GM04503 (cell line): ENCODE data around the gene ZNF277.
"Not testable (repeated sequence)": the region's sequence is repeated elsewhere in the genome, so short reads cannot be mapped to it uniquely, and the experiment has no call there.

ENCODE experiments used
- DNase-seq: peaks from one replicate; pipeline ENCODE4 v3.0.0-alpha.2; 2012; ENCODE audit warnings: low read depth

The ZNF277 gene

GRCh38 chr7:112293416-112293815 is 86.9 kb downstream of the ZNF277 start:
- no peak for DNase-seq

DNA sequence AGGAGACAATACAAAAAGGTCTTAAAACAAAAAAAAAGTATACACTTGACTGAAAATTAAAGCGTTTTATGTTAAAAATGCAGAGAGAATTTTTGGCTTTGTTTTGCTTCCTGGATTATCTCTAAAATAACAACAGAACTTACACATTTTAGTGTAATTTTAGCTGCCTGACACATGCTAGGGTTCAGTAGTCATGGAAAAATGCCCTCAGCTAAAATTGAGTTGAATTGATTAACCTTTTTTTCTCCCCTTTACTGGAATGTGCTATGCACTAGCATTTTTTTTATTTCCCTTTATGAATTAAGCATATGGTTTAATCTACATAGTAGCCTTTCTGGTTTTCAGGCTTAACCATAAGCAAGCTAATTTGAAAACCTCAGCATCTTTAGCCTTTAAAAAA is 89.9 kb downstream of the ZNF277 start:
- DNase-seq: no peak

DNA sequence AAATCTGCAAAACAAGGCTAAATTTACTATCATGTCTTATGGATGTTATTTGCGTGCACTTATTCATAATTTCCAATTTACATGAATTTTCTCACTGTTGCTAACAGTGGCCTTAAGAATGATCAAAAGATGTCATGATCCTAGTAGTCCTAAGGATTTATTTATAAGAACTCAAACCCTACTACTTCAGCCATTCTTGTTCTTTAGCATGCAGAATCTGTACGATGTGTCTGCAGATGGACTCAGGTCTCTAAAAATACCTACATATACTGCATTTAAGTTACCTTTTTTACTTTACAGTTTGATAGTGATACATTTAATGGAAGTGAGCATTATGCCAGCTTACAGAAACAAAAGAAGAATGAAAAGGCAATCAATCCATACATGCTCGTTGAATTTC is 91.2 kb downstream of the ZNF277 start:
- no peak for DNase-seq

DNA sequence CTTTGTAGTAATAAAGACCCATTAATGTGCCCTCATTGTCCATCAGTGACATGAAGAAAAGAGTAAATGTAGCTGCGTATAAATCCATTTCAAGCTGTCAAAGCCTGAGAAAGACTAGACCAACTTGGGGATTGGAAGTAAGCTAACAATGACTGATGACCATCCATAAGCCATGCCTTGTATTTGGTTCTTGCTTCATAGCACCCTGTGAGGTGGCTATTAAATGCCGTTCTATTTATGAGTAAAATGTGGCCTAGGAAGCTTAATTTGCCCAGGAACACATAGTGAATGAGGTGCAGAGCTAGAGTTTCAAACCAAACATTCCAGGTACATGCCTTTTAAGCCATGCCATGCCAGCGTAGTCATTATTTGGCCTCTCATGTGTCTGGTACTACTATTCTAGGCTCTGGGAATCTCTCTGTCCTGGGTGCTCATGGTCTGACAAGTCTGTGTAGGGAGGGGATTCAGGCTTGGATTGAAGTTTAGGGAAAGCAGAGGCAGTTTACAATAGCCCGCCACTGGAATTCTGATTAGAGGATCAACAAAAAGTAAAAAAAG is 92.1 kb downstream of the ZNF277 start:
- no peak for DNase-seq

DNA sequence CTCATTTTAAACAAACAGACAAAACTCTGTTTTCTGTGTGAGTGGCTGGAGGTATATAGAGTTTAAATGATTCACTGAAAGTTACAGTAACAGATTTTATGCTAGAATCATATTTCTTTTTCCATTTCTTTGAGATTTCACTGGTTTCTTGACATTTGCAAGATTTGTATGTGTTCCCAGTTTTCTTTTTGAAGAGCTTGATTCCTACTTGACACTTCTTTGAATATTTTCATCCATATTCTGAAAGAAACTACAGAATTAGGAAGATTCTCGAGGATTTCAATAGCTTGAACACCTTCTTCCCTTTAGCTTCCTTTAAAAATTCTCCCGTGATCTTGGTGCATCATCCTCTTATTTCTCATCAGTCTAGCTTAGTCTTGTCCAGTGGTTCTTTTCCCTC is 93.6 kb downstream of the ZNF277 start:
- DNase-seq: no peak

GRCh38 chr7:112300831-112301407 is 94.4 kb downstream of the ZNF277 start:
- no peak for DNase-seq

GRCh38 chr7:112302566-112302965 is 96.1 kb downstream of the ZNF277 start:
- DNase-seq: no peak

DNA sequence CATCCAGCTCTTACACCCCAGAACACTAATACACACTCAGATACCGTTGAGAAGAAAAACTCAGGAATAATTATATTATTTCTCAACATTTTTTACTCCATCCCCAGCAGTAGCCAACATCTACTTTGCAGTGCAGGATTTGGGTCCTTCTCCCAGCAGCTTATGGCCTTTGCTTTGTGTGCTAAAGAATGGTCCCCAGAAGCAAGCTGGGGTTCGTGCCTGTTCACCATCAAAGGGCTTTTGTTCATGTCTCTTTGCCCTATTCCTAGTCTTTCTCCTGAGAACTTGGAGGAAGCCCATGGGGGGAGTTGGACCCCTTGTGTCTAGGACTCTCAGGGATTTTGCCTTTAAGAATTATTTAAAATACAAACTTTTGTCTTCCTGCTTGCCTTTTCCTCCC is 100.4 kb downstream of the ZNF277 start:
- no peak for DNase-seq

DNA sequence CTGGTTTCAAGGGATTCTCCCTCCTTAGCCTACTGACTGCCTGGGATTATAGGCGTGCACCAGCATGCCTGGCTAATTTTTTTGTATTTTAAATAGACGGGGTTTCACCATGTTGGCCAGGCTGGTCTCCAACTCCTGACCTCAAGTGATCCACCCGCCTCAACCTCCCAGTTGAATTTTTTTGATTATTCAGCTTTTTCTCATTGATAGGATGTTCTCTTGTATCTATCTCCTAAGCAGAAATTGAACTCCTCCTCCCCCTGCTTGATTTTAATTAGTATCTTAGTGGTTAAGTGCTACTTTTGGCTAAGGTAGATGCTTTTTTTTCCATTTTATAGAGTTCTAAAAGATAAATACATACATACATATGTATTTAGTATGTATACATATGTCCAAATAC is 101.0 kb downstream of the ZNF277 start:
- DNase-seq: no peak

DNA sequence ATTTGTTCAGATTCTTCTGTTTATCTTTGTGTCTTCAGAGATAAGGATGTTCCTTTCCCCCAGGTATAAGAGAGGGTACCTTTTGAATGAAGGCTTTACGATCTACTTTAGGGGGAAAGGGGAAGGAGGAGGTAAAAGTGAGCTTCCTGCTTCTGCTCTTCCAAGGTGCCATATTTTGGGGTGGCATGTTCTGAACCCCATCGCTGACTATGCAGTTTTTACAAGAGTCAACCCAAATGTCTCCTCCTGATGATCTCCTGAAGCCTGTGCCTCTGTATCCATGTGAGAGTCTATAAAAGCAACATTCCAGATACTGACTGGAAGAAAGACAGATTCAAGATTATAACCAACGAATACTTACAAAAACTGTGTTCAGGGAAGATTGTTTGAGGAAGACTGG is 102.5 kb downstream of the ZNF277 start:
- no peak for DNase-seq

- DNase-seq: not testable (repeated sequence)
These were observed 110.3 kb downstream of the ZNF277 start for GRCh38 chr7:112316803-112317202.

GRCh38 chr7:112322070-112322469 is 115.6 kb downstream of the ZNF277 start:
- DNase-seq: no peak

DNA sequence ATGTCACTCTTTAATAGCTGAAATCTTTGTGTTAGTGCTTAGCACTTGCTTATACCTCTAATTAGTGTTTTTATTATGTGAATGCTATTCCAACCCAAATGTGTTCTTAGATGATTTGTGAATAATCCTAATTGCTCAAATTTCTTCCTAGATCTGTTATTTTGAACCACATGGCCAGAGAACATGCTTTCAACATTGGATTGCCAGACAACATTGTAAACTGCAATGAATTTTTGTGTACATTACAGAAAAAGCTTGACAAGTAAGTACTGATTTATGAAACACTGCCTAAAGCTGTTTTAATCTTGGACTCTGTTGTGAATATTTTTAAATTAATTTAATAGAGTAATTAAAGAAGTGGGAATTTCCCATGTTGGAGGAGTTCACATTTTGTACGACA is 121.1 kb downstream of the ZNF277 start:
- no peak for DNase-seq

- no peak for DNase-seq
These were observed 125.0 kb downstream of the ZNF277 start for GRCh38 chr7:112331492-112331891.

DNA sequence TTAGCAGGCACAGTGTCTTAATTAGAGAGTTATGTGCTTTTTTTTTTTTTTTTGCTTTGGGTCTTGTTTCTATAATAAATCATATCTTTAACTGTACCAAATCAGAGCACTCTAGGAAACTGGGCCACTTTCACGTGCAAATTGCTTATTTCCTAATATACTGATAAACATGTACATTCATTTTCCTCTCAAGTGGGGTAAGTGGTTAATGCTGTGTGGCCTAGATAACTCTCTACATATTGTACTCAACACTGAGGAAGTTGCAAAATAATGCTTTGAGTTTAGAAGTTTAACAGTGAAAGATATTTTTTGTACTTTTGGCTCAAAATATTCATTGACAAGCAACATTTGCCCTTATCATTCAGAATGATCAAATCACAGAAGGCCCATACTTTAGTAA is 127.9 kb downstream of the ZNF277 start:
- DNase-seq: no peak

DNA sequence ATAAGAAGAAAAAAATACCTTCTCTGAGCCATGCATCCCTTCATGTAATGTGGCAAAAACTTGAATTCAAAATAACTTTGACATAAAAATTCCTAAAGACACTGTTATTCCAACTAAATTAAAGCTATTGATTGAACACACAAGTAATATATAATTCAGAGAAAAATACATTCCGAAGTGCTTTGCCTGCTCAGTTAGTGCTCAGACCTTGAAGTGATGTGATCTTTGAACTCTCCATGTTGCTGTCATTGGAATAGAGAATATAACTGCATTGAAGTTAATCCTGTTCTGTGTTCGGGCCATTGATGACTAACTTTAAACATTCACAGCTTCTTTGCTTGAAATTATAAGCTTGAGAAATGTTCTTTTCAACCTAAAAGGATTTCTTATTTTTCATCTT is 129.8 kb downstream of the ZNF277 start:
- DNase-seq: no peak

DNA sequence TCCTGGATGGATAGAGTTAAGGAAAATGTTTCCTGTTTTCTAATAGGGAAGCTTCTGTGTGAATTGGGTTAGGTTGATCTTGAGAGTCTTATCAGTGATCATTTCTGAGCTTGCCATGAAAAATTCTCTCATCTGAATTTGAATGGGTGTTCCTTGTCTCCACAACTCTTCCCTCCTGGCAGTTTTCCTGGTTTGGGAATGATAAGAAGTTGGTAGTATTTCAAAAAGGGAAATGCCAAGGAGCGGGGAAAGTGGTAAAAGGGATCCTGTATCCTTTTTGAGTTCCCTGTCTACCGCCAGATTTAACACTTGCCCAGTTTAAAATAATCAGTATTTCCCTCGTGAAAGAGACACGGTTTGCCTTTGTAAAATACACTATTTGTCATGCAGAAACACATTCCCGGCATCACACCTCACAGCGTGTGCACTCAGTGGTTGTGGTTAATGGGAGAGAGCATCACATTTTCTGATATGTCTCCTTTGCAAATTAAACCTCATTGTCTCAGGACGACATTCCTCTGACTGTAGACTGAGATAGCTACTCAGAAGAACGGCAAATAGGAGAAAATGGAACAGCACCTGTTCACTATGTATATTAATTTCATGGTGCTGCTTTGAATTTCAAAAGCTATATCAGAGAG is 130.6 kb downstream of the ZNF277 start:
- no peak for DNase-seq

GRCh38 chr7:112337892-112338291 is 131.4 kb downstream of the ZNF277 start:
- no peak for DNase-seq

DNA sequence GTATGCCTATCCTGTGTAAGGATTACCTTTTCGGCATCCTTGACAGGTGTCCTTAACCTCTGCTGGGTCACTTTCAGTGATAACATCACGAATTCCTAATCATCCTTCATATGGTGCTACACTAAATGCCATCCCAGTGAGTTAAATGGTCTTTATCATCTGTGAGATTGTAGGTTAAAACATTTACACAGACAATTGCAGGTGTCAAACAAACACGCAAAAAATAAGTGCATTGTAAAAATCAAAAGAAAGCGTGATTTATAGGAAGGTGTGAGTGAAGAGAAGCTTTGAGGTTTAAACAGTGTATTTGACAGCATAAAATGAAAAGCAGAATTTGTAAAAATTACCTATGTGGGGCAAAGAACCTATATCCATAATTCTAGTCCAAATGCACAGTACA is 132.3 kb downstream of the ZNF277 start:
- DNase-seq: no peak

DNA sequence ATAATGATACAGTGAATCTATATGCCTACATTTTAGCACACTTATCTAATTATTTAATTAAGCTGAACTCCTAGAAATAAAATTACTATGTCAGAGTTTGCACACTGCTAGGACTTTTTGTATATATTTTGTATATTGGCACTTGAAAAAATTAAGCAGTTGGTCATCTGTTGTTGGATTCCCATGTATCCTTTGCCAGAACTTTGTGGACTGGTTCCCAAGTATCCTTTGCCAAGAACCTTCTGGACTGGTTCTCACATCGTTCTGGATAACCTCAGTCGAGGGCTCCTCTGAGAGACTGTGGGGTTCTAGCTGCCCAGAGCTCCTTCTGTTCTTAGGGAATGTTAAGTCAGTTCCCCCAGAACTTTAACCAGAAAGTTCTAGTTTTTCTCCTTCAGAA is 135.0 kb downstream of the ZNF277 start:
- DNase-seq: no peak

DNA sequence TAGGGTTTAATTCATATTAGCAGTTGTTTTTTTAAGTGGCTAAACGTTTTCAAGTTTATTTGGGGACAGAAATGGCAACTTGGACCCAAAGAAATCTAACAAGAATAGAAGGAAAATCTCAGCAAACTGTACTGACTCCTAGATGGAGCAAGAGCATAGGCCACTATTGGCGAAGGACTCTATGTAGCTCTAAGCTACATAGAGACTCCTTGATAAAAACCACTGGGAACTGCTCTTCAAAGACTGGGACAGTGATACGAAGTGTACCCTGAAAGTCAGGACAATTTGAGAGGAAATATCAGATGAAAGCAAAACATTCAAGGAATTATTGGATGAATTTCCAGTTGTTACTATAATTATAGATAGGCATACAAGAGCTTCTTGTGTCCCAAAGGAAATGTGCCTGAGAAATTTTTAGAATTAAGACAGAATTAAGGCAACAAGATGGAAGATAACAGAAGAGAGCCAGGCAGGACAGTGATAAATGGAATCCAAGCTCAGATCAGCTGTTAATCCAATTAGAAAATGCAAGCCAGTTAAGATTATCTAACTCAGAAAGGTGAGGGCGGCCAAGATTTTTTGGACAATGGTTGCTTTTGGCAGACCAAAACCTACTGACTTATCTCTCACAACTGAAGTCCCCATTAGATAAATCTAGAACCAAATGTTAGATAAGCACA is 140.0 kb downstream of the ZNF277 start:
- DNase-seq: no peak

DNA sequence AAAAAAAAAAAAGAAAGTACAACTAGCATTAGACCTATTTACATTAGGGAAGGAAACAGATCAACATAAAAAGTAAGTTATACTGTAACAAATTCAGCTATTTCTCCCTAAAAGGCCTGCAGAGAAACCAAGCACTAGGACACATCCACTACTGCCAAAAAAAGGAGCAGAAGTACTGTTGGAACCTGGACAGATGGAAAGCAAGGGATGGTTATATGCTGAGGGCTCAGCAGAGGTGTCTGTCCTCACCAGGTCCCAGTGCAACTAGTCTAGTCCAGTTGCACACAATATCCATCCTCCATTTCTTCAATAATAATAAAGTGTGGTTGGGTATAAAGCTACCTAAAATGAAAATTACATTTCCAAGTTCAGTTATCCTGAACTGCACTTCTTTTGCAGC is 140.6 kb downstream of the ZNF277 start:
- DNase-seq: no peak

DNA sequence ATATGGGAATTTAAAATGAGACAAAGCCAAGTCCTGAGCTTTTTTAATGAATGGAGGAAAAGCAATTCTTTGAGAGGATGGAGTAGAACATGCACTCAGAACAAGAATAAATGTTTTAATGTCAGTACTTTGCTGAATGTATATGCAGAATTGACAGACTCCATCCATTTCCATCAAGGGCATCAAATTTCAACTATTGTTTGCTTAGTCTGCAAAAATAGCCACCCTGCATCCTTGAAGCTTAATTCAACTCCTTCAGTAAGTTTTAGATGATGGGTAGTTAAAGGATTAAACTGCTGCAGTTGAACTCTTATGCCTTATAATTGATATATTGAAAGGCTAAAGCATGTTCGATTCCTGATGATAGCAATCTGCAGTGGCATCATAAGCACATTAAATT is 144.1 kb downstream of the ZNF277 start:
- no peak for DNase-seq

- no peak for DNase-seq
These were observed 150.1 kb downstream of the ZNF277 start for GRCh38 chr7:112356596-112356995.
